H9 (cell line): ENCODE measurements around the gene DYNC2H1. TPM values are rescaled to one million over a fixed set of nuclear protein-coding genes. Genes with fewer than 3 reads are reported as not detected.

Experiments
- DNase-seq: peaks from one replicate; pipeline ENCODE4 v3.0.0-alpha.2; 2017
- H2AFZ ChIP-seq: one replicate; pipeline ENCODE4 v1.6.1; 2013; ENCODE audit warnings: mild to moderate bottlenecking, low read length, control low read depth, moderate library complexity
- H2AK5ac ChIP-seq: 2 replicates; pipeline ENCODE4 v1.6.1; 2013; ENCODE audit warnings: low read length, control low read depth, mixed read lengths; ENCODE audit not compliant: insufficient read length
- H2BK120ac ChIP-seq: one replicate; pipeline ENCODE4 v1.6.1; 2013; ENCODE audit warnings: low read depth, mild to moderate bottlenecking, low read length, control low read depth, inconsistent platforms; ENCODE audit not compliant: poor library complexity, severe bottlenecking
- H2BK12ac ChIP-seq: 2 replicates; pipeline ENCODE4 v1.6.1; 2013; ENCODE audit warnings: low read length, control low read depth, mixed read lengths, low read depth; ENCODE audit not compliant: insufficient read length
- H2BK15ac ChIP-seq: 2 replicates; pipeline ENCODE4 v1.6.1; 2013; ENCODE audit warnings: low read depth, low read length, control low read depth
- H2BK20ac ChIP-seq: one replicate; pipeline ENCODE4 v1.6.1; 2013; ENCODE audit warnings: low read depth, mild to moderate bottlenecking, low read length, control low read depth, inconsistent platforms; ENCODE audit not compliant: poor library complexity, severe bottlenecking
- H2BK5ac ChIP-seq: 2 replicates; pipeline ENCODE4 v1.6.1; 2013; ENCODE audit warnings: low read length, control low read depth, mixed read lengths; ENCODE audit not compliant: insufficient read length
- H3K14ac ChIP-seq: 2 replicates; pipeline ENCODE4 v1.6.1; 2013; ENCODE audit warnings: low read length, control low read depth; ENCODE audit not compliant: insufficient read depth
- H3K18ac ChIP-seq: 2 replicates; pipeline ENCODE4 v1.6.1; 2013; ENCODE audit warnings: low read depth, mild to moderate bottlenecking, mixed read lengths, low read length, control low read depth; ENCODE audit not compliant: insufficient read length
- H3K23ac ChIP-seq: 2 replicates; pipeline ENCODE4 v1.6.1; 2013; ENCODE audit warnings: low read length, control low read depth, mixed read lengths, low read depth; ENCODE audit not compliant: insufficient read length
- H3K23me2 ChIP-seq: 2 replicates; pipeline ENCODE4 v1.6.1; 2013; ENCODE audit warnings: low read depth, mild to moderate bottlenecking, mixed read lengths, low read length, control low read depth; ENCODE audit not compliant: insufficient read length, poor library complexity, severe bottlenecking
- H3K27ac ChIP-seq: 2 replicates; pipeline ENCODE4 v1.5.1; 2013; ENCODE audit warnings: low read length, control low read depth, mixed read lengths, low read depth; ENCODE audit not compliant: insufficient read length
- H3K27me3 ChIP-seq: 2 replicates; pipeline ENCODE4 v1.6.1; 2013; ENCODE audit warnings: low read length, control low read depth, inconsistent platforms; ENCODE audit not compliant: insufficient read depth
- H3K4ac ChIP-seq: 2 replicates; pipeline ENCODE4 v1.6.1; 2013; ENCODE audit warnings: low read depth, mild to moderate bottlenecking, control low read depth, inconsistent platforms, low read length, moderate library complexity
- H3K4me1 ChIP-seq: 2 replicates; pipeline ENCODE4 v1.6.1; 2013; ENCODE audit warnings: low read length, control low read depth, inconsistent platforms; ENCODE audit not compliant: insufficient read depth
- H3K4me2 ChIP-seq: 2 replicates; pipeline ENCODE4 v1.6.1; 2013; ENCODE audit warnings: low read length, control low read depth, mixed read lengths; ENCODE audit not compliant: insufficient read length, insufficient read depth
- H3K56ac ChIP-seq: 2 replicates; pipeline ENCODE4 v1.6.1; 2013; ENCODE audit warnings: low read depth, mild to moderate bottlenecking, mixed read lengths, low read length, control low read depth; ENCODE audit not compliant: insufficient read length
- H3K79me1 ChIP-seq: 2 replicates; pipeline ENCODE4 v1.6.1; 2013; ENCODE audit warnings: low read depth, mild to moderate bottlenecking, moderate library complexity, low read length, control low read depth, inconsistent platforms; ENCODE audit not compliant: insufficient read depth, poor library complexity, severe bottlenecking
- H3K79me2 ChIP-seq: 2 replicates; pipeline ENCODE4 v1.6.1; 2013; ENCODE audit warnings: low read length, control low read depth, inconsistent platforms; ENCODE audit not compliant: insufficient read depth
- H3K9ac ChIP-seq: 2 replicates; pipeline ENCODE4 v1.6.1; 2013; ENCODE audit warnings: low read length, control low read depth, mixed read lengths; ENCODE audit not compliant: insufficient read length; ENCODE audit errors: extremely low read depth
- H3K9me3 ChIP-seq: one replicate; pipeline ENCODE4 v1.6.1; 2013; ENCODE audit warnings: low read depth, low read length, inconsistent platforms; ENCODE audit not compliant: control insufficient read depth
- H3T11ph ChIP-seq: one replicate; pipeline ENCODE4 v1.6.1; 2013; ENCODE audit warnings: mild to moderate bottlenecking, low read length, control low read depth, inconsistent platforms
- H4K20me1 ChIP-seq: one replicate; pipeline ENCODE4 v1.6.1; 2013; ENCODE audit not compliant: control insufficient read depth, insufficient read length, insufficient read depth
- H4K5ac ChIP-seq: 2 replicates; pipeline ENCODE4 v1.6.1; 2013; ENCODE audit warnings: low read depth, mild to moderate bottlenecking, mixed read lengths, low read length, control low read depth; ENCODE audit not compliant: insufficient read length
- H4K8ac ChIP-seq: replicated peaks from 2 replicates; pipeline ENCODE4 v1.6.1; 2013; ENCODE audit warnings: low read length, control low read depth, mixed read lengths, low read depth; ENCODE audit not compliant: insufficient read length
- H4K91ac ChIP-seq: 2 replicates; pipeline ENCODE4 v1.6.1; 2013; ENCODE audit warnings: low read depth, mild to moderate bottlenecking, moderate library complexity, mixed read lengths, low read length, control low read depth; ENCODE audit not compliant: insufficient read length
- H3K27ac Mint-ChIP-seq, 3 experiments: 2 replicates in 2 of 3; 3 replicates in 1 of 3; pipeline ENCODE4 v1.8.0; 2020 to 2021; ENCODE audit warnings: mixed read lengths in 3 of 3, mild to moderate bottlenecking in 1 of 3, moderate library complexity in 1 of 3
- H3K27me3 Mint-ChIP-seq: 2 replicates; pipeline ENCODE4 v1.8.0; 2021; ENCODE audit warnings: low read depth, mild to moderate bottlenecking, moderate library complexity, mixed read lengths
- H3K36me3 Mint-ChIP-seq, 3 experiments: 2 replicates in 2 of 3; 3 replicates in 1 of 3; pipeline ENCODE4 v1.8.0; 2020 to 2021; ENCODE audit warnings: low read depth in 3 of 3, mixed read lengths in 3 of 3; ENCODE audit not compliant: insufficient read depth in 1 of 3
- H3K4me1 Mint-ChIP-seq, 2 experiments: 2 replicates each; pipeline ENCODE4 v1.8.0; 2020; ENCODE audit warnings: mixed read lengths in 2 of 2
- H3K4me3 Mint-ChIP-seq, 2 experiments: 2 replicates in 1 of 2; 3 replicates in 1 of 2; pipeline ENCODE4 v1.8.0; 2020 to 2021; ENCODE audit warnings: mild to moderate bottlenecking in 2 of 2, mixed read lengths in 2 of 2, moderate library complexity in 1 of 2
- H3K9me3 Mint-ChIP-seq, 2 experiments: 2 replicates in 1 of 2; 3 replicates in 1 of 2; pipeline ENCODE4 v1.8.0; 2020; ENCODE audit warnings: mild to moderate bottlenecking in 2 of 2, mixed read lengths in 2 of 2, moderate library complexity in 1 of 2
- CTCF ChIP-seq: fragments of 200-600 bp; sonication (generic); conservative IDR thresholded peaks from 3 replicates; pipeline ENCODE4 v1.8.0; 2021; ENCODE audit warnings: antibody characterized with exemption, mild to moderate bottlenecking
- WGBS: extraction: QIAGEN DNeasy Blood & Tissue Kit; methylation state at CpG from one replicate; pipeline ENCODE4 v1.1.7; 2013; ENCODE audit warnings: missing lambda C conversion rate, low lambda C conversion rate, mixed read lengths; ENCODE audit not compliant: insufficient read length; ENCODE audit errors: extremely low coverage; 5-methylcytosine and 5-hydroxymethylcytosine counted together
- total RNA-seq: library from RNA; stranded (reverse); gene quantifications from 2 replicates; pipeline ENCODE4 v1.2.1, GENCODE V29; 2021

Gene DYNC2H1
- total RNA-seq, 1 experiment from 2014 or later: 13.2 TPM

- no peak overlapping the region for H4K91ac ChIP-seq
- no peaks in the 10 kb centered on the region for H3K27me3 ChIP-seq
- H3K4ac ChIP-seq: no peak overlapping the region
- H3K9me3 ChIP-seq: no peaks in the 10 kb centered on the region
- H3K27ac ChIP-seq: no peak overlapping the region
- H2BK12ac ChIP-seq: no peak overlapping the region
- H3K36me3 Mint-ChIP-seq: peaks cover 5 to 10% (median 6%) of the 10 kb centered on the region in 3 experiments; a peak in 5 of 7 replicates
- H3K9ac ChIP-seq: no peak overlapping the region
- H3K4me1 Mint-ChIP-seq: peaks cover 11 to 18% of the 10 kb centered on the region in 2 experiments
- no peaks in the 10 kb centered on the region for H4K20me1 ChIP-seq
- no peak overlapping the region for H4K8ac ChIP-seq
- H3K18ac ChIP-seq: no peak overlapping the region
- no peak overlapping the region for H2BK5ac ChIP-seq
- DNase-seq: no peak
- no peak overlapping the region for H3K27ac Mint-ChIP-seq
- no peak overlapping the region for H3K14ac ChIP-seq
- TF ChIP-seq CTCF: no peak
- no peak overlapping the region for H3K23ac ChIP-seq
- no peak overlapping the region for H2AK5ac ChIP-seq
- no peak overlapping the region for H2BK120ac ChIP-seq
- no peaks in the 10 kb centered on the region; a peak in 1 of 5 replicates for H3K9me3 Mint-ChIP-seq
- H2BK15ac ChIP-seq: no peak overlapping the region
- H3K4me1 ChIP-seq: no peaks in the 10 kb centered on the region; the same call in 1 of the 2 replicates
- H4K5ac ChIP-seq: no peak overlapping the region
- no CpG with 5 or more reads among the region's 4 CpGs for WGBS
- H3K23me2 ChIP-seq: no peaks in the 10 kb centered on the region
- no peak overlapping the region for H3K4me2 ChIP-seq
- H3K27me3 Mint-ChIP-seq: no peaks in the 10 kb centered on the region
- no peak overlapping the region for H2AFZ ChIP-seq
- H3K79me1 ChIP-seq: no peaks in the 10 kb centered on the region
- H3K79me2 ChIP-seq: no peaks in the 10 kb centered on the region
- H3K4me3 Mint-ChIP-seq: no peak overlapping the region
- no peak overlapping the region for H2BK20ac ChIP-seq
- H3T11ph ChIP-seq: no peak overlapping the region
- H3K56ac ChIP-seq: no peak overlapping the region
Measured at GRCh38 chr11:103344886-103345285, 235.7 kb downstream of the DYNC2H1 start.
